Esophagus squamous epithelium (tissue), 4 donors: ENCODE data around the gene KIZ.

Experiments
- CTCF ChIP-seq, 6 experiments: fragments of 450-650 bp in 4 of 6; fragments of 200-600 bp in 2 of 6; sonication (generic) in 2 of 6; IDR thresholded peaks; one replicate each; pipeline ENCODE4 v1.5.1; 2016 to 2019; ENCODE audit warnings: antibody characterized with exemption in 6 of 6, mild to moderate bottlenecking in 4 of 6, moderate library complexity in 4 of 6
- POLR2A ChIP-seq, 4 donors: fragments of 450-650 bp; IDR thresholded peaks; one replicate each; pipeline ENCODE4 v1.6.1; 2017; ENCODE audit warnings: antibody characterized with exemption in 4 of 4, mild to moderate bottlenecking in 4 of 4, moderate library complexity in 3 of 4

- no peak for TF ChIP-seq CTCF (IDR thresholded peaks at IDR 0.05)
- TF ChIP-seq POLR2A (IDR thresholded peaks at IDR 0.05): no peak
Measured at GRCh38 chr20:21106171-21107017, 19.5 kb upstream of the KIZ start, which contains the start of gene LINC00237.
